Stimulated activated CD8-positive, alpha-beta memory T cell treated with anti-CD3 and anti-CD28 coated beads, Interleukin-2, amount 100 ng/mL, for 48 hours (primary cell): ENCODE data around the gene NPR1.
A peak's percentile ranks its signal among the peaks of the same experiment; 100 is the strongest.
"Not testable (repeated sequence)": the region's sequence is repeated elsewhere in the genome, so short reads cannot be mapped to it uniquely, and the experiment has no call there.

Source experiments
- DNase-seq, 2 donors: peaks; one replicate each; pipeline ENCODE4 v3.0.0-alpha.2; 2020; ENCODE audit warnings: low read depth in 2 of 2

The NPR1 gene

DNA sequence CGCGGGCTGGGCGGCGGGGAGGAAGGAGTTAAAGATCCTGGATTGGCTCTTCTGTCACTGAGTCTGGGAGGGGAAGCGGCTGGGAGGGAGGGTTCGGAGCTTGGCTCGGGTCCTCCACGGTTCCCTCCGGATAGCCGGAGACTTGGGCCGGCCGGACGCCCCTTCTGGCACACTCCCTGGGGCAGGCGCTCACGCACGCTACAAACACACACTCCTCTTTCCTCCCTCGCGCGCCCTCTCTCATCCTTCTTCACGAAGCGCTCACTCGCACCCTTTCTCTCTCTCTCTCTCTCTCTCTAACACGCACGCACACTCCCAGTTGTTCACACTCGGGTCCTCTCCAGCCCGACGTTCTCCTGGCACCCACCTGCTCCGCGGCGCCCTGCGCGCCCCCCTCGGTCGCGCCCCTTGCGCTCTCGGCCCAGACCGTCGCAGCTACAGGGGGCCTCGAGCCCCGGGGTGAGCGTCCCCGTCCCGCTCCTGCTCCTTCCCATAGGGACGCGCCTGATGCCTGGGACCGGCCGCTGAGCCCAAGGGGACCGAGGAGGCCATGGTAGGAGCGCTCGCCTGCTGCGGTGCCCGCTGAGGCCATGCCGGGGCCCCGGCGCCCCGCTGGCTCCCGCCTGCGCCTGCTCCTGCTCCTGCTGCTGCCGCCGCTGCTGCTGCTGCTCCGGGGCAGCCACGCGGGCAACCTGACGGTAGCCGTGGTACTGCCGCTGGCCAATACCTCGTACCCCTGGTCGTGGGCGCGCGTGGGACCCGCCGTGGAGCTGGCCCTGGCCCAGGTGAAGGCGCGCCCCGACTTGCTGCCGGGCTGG is at the start of gene NPR1:
TSS of gene NPR1 (plus strand) at position 170 of the 818 bp plus-strand sequence. CDS start at position 591, 421 bp downstream.
- no peak for DNase-seq

DNA sequence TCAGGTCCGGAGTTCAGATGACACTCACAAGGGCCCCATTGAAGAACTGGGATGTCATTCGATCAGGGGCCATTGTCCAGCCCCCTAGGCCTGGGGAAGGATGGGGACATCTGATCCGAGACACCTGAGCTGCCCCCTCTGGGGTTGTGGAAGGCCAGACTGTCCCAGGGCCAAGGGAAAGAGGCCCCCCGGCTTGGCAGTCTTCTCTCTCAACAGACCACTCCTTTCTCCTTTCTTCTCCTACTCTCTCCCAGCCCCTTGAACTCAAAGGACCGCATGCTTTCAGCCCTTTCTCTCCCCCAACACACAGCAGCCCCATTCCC is 49.2 kb upstream of the NPR1 start:
- no peak for DNase-seq

DNA sequence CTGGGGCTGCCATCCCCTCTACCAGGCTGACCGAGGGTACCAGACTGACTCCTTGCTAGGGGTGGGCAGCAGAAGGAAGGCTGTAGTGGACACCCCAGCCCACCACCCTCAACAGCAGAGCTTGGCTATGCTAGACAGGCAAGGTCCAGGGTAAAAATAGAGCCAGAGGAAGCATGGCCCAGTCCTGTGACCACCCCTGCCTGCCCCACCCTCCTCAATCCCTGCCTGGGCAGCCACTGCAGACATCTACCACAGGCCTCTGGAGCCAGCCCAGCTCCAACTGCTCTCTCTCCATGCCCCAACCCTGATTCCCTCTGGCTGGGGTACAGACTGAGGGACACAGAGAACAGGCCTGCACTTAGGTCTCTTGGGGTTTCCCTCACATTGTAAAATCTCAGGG is 48.5 kb upstream of the NPR1 start:
- no peak for DNase-seq

DNA sequence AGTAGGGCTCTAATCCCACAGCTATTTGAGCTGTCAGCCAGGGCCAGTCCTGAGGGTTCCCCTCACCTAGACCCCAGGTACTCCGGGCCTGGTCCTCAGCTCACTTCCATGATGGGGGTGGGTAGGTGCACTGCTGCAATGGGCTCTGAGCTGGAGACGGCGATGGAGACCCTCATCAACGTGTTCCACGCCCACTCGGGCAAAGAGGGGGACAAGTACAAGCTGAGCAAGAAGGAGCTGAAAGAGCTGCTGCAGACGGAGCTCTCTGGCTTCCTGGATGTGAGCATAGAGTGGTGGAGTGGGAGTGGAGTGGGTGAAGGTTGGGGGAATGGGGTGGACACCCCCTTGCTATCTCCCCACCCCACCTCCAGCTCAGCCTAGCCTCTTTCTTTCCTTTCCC is 48.1 kb upstream of the NPR1 start:
- DNase-seq: no peak

GRCh38 chr1:153631047-153632022 is 47.2 kb upstream of the NPR1 start:
- DNase-seq: no peak

DNA sequence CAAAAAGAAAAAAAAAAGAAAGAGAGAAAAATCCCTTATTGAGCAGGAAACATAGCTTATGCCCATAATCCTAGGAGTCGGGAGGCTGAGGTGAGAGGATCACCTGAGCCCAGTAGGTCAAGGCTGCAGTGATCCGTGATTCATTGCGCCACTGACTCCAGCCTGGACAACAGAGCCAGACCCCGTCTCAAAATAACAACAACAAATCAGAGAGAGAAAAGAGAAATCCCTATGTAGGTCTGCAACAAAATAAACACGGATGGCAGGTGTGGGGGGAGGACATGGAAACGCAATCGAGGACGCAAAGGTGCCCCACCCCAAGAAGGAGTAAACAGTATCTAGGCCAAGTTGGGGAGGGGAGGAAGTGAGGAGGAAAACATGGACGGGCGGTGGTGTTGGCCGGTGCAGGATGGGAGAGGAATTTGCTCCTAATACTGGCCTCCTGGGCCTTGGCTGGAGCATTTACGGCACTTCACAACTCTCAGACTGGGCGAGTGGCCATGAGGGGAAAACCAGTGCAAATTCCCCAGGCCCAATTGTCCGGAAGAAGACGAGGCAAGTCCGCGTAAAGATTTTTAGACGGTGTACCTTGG is 45.2 kb upstream of the NPR1 start:
- no peak for DNase-seq

DNA sequence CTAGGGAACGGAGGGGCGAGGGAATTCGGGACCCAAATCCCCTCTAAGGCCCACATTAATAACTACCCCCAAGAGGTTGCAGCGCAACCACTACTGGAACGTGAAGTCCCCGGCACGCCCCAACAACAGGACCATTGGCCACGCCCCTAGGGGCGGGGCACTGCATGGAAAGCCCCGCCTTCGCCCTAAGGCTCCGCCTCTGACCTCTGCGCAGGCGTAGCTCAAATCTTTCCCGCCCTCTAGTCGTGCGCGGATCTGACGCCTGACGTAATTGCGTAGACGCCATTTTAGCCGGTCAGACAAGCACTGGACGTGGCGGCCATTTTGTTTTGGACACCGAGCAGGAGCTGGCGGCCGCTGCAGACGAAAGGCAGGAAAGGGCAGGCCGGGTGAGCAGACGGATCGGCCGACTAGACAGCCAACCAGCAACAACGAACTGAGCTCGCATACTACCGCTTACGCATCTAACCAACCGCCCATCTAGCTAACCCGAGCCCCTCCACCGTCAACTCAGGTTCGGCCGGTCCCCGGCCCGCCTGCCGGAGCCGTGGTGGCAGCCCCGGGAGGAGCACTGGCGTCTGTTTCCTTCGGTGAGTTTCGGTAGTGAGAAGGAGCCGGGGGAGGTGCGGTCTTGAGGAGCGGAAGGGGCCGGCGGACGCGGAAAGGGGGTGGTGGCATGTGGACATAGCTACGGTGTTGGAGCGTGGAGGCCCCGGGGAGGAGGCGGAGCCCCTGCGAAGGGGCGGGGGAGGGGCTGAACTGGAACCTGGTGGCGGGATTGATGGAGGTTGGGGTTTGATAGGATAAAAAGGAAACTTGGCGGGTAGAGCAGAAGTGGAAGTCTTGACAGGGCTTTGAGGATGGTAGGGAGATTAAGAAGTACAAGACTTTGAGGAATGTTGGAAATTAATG is 44.5 kb upstream of the NPR1 start, which contains the start of gene CHTOP:
TSS of gene CHTOP (plus strand) at position 313 of the 912 bp plus-strand sequence. CDS start 2,523 bp downstream, outside the sequence.
- DNase-seq: peak; percentile 88 to 97

DNA sequence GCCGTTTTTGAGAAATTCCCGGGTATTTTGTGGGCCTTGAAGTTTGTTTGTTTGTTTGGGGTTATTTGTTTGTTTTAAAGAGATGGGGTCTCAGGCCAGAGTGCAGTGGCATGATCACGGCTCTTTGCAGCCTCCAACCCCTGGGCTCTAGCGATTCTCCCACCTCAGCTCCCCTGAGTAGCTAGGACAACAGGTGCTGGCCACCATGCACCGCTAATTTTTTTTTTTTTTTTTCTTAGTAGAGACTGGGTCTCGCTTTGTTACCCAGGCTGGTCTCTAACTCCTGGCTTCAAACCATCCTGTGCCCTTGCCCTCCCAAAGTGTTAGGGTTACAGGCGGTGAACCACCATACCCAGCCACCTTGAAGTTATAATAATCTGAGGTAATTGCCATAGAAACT is 42.6 kb upstream of the NPR1 start:
- DNase-seq: no peak

DNA sequence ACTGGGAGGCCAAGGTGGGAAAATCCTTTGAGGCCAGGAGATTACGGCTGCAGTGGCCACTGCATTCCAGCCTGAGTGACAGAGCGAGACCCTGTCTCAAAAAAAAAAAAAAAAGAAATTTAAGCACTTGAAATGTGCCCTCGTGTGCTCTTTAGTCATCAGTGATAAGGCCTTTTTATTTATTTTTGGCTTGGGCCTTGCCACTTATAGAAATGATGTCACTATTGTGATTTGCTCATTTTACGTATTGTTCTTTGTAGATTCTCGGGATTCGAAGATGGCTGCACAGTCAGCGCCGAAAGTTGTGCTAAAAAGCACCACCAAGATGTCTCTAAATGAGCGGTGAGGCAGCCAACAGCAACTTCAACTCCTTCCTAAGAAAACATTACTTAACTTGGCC is 42.2 kb upstream of the NPR1 start:
- DNase-seq: no peak

- no peak for DNase-seq
These were observed 40.2 kb upstream of the NPR1 start for GRCh38 chr1:153638261-153638660.

DNA sequence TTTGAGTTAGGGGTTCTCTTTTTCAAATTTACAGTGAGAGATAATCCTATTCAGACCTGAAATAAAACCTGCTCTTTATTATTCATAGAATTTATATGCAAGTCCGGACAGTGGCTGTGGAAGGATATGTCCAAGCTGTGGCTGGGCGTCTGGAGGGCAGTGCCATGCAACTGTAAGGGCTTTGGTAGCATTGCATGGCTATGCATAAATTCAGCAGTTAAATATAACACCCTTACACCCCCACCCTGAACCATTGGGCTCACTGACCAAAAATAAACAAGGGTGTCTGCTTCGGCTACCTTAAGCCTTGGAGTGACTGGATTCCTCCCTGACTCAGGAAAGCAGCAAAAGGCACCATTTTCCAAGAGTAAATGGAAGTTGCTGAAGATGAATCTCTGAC is 39.2 kb upstream of the NPR1 start:
- DNase-seq: no peak

DNA sequence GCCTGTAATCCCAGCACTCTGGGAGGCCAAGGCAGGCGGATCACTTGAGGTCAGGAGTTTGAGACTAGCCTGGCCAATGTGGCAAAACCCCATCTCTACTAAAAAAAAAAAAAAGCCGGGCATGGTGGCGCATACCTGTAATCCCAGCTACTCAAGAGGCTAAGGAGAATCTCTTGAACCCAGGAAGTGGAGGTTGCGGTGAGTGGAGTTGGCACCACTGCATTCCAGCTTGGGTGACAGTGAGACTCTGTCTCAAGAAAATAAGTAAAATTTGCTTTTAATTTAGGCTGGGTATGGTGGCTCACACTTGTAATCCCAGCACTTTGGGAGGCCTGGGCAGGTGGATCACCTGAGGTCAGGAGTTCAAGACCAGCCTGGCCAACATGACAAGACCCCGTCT is 38.3 kb upstream of the NPR1 start:
- DNase-seq: not testable (repeated sequence)

GRCh38 chr1:153640861-153641260 is 37.6 kb upstream of the NPR1 start:
- no peak for DNase-seq

DNA sequence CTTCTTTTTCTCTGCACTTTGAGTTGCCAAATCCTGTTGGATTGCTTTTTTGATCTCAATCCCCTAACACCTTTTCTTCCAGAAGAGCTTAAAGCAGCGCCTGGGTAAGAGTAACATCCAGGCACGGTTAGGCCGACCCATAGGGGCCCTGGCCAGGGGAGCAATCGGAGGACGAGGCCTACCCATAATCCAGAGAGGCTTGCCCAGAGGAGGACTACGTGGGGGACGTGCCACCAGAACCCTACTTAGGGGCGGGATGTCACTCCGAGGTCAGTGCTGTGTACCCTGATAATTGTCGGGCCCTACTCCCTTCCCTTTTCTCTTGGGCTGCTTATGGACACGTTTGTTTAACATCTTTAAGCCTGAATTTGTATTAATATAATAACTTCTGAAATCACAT is 36.3 kb upstream of the NPR1 start:
- no peak for DNase-seq

DNA sequence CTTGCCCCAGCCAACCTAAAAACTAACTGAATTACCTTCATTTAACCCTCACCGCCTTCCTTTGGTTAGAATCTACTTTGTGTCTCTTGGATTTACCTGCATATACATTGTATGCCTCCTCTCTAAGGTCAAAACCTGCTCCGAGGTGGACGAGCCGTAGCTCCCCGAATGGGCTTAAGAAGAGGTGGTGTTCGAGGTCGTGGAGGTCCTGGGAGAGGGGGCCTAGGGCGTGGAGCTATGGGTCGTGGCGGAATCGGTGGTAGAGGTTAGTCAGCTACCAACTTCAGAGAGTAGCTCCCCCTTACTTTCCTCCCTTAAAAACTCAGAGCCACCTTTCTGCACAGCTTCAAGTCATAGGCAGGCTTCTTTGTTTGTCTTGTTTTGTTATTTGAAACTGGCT is 35.4 kb upstream of the NPR1 start:
- no peak for DNase-seq

- DNase-seq: no peak
These were observed 34.7 kb upstream of the NPR1 start for GRCh38 chr1:153643816-153644215.

DNA sequence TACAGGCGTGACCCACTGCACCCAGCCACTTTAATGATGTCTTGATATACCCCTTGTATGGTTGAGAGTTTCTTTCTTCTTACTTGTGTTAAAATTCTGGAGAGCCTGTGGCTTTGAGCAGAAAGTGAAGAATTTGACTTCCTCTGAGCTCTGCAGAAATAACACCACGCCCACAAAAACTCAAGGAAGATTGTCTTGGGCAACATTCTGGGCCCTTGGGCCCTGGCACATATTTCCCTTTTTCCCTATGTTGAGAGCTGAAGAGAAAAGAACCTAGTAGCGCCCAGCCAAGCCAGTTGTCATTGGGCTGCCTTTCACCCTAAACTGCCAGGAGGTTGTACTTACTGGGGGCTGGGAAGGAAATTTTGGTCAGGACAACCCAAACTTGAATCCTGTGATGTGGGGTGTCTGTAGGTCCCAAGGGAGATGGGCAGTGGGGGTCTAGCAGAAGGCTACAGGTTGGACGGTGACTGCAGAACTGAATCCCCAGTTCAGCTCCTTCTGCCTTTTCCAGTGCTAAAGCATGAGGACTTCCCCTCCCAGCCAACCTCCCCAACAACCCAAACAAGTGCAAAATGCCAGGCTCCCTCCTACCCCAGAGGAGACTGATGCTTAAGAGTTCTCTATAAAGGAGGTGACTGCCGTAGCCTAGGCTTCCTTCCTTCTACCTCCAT is 31.7 kb upstream of the NPR1 start:
- DNase-seq: no peak

DNA sequence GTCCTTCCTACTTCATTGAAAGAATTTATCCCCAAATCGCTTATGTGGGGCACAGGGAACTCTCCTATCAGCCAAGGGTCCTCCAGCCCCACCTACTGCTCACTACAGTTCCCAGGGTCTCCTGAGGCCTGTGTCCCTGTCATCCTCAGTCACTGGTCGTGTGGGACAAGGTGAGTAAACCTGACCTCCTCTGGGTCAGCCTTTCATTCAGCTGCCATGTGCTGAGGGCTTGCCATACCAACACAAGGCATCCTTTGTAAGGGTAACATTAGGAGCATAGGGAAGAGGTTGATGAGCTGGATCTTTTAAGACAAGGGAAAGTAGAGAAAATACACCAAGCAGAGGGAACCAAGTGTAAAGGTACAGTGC is 31.2 kb upstream of the NPR1 start:
- no peak for DNase-seq

- no peak for DNase-seq
These were observed 30.4 kb upstream of the NPR1 start for GRCh38 chr1:153648000-153648643.

DNA sequence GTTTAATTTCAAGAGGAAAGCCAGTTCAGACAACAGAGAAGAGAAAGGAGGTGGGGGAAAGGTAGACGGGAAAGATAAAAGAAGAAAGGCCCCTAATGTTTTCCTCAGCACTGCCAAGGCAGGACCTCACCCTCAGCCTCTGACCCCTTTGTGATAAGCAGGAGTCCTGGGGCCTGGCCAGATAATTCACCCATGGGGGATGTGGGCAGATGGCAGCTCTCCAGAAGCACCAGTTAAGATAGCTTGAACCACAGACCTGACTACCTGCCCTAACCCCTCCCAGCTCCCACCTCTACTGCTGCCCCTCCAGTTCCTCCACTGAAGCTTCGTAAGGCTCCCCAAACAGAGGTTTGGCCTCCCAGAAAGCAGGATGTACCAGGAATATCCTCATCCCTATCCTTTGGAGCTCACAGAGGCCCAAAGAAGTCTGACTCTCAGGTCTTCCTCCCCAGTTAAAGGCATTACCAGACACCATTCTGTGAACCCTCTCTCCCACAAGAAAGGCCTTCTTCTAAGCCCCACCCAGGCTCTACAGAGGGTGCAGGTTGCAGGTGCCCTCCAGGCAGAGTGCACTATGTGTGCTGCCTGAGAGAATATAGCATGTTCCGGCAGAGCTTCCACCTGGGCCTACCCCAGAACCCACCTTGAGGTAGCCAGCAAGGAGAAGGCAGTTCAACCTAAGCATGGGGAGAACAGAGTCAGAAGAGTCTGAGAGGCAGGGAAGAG is 29.2 kb upstream of the NPR1 start:
- DNase-seq: no peak
